K562 (cell line): Measurements from ENCODE around the gene TCF4. TPM values are rescaled to one million over a fixed set of nuclear protein-coding genes. Genes with fewer than 3 reads are reported as not detected.

ENCODE experiments used
- ATAC-seq: fragments of 200-7000 bp; cut with Tn5 transposase; 3 replicates; pipeline ENCODE4 v1.9.1; 2020; ENCODE audit warnings: moderate library complexity
- BruUV-seq: library from RNA; stranded (reverse); fragments of 400-500 nt; replicated peaks from 2 replicates; lab custom pipeline; 2021; lab: Mats Ljungman, UMichigan
- CTCF ChIA-PET: fragments of 300-600 bp; formaldehyde crosslinking; extraction: SDS; loops from one replicate; lab custom pipeline; 2021; ENCODE audit warnings: low intra/inter-chr PET ratio; lab: Yijun Ruan, JAX
- POLR2A ChIA-PET: fragments of 300-600, 350-650 bp; sonication (Branson Sonifier 250); formaldehyde crosslinking; extraction: SDS; loops from one replicate; lab custom pipeline; 2021; ENCODE audit warnings: antibody characterized with exemption, inconsistent platforms; lab: Yijun Ruan, JAX
- DNase-seq, 4 experiments: peaks; one replicate each; pipeline versions ENCODE4 v3.0.0 to v3.0.0-alpha.2; 2011 to 2018; ENCODE audit warnings: low spot score in 3 of 4, mixed read lengths in 3 of 4; ENCODE audit errors: extremely low read depth in 1 of 4
- FAIRE-seq: peaks from 2 replicates; lab custom pipeline; 2011; peaks lifted over from hg19 to GRCh38; lab: Jason Lieb, UNC
- H2AFZ ChIP-seq: 2 replicates; pipeline ENCODE4 v1.6.0; 2011; ENCODE audit warnings: low read depth, low read length, control low read depth, inconsistent platforms
- H3K27ac ChIP-seq: fragments of 200-600 bp; 3 replicates; pipeline ENCODE4 v1.8.0; 2011; ENCODE audit warnings: low read depth, mild to moderate bottlenecking, control low read depth, inconsistent platforms, low read length, moderate library complexity, mixed read lengths; ENCODE audit errors: extremely low read depth
- H3K27me3 ChIP-seq, 2 experiments: fragments of 300-600 bp in 1 of 2; 2 replicates in 1 of 2; 3 replicates in 1 of 2; pipeline versions ENCODE4 v1.6.0 to v1.8.0; 2011; ENCODE audit warnings: inconsistent platforms in 2 of 2, low read length in 2 of 2, mild to moderate bottlenecking in 1 of 2, mixed read lengths in 1 of 2, moderate library complexity in 1 of 2; ENCODE audit not compliant: control insufficient read depth in 2 of 2, insufficient read depth in 2 of 2
- H3K36me3 ChIP-seq: fragments of 300-600 bp; 3 replicates; pipeline ENCODE4 v1.8.0; 2011; ENCODE audit warnings: mild to moderate bottlenecking, low read length, inconsistent platforms; ENCODE audit not compliant: control insufficient read depth, insufficient read depth
- H3K4me1 ChIP-seq, 2 experiments: fragments of 200-600 bp in 1 of 2; replicated peaks in 1 of 2; 2 replicates in 1 of 2; 3 replicates in 1 of 2; pipeline versions ENCODE4 v1.5.1 to v1.8.0; 2011; ENCODE audit warnings: inconsistent platforms in 2 of 2, low read length in 2 of 2, mild to moderate bottlenecking in 1 of 2, mixed read lengths in 1 of 2, moderate library complexity in 1 of 2; ENCODE audit not compliant: control insufficient read depth in 2 of 2, insufficient read depth in 2 of 2
- H3K4me2 ChIP-seq: 2 replicates; pipeline ENCODE4 v1.6.1; 2011; ENCODE audit warnings: low read length, control low read depth, inconsistent platforms, mixed read lengths; ENCODE audit not compliant: insufficient read depth
- H3K4me3 ChIP-seq: fragments of 200-600 bp; sonication (generic), shearing (Covaris generic); 2 replicates; pipeline ENCODE4 v1.5.1; 2016; ENCODE audit warnings: control low read depth, inconsistent platforms
- H3K79me2 ChIP-seq: fragments of 200-600 bp; 3 replicates; pipeline ENCODE4 v1.8.0; 2011; ENCODE audit warnings: low read length, inconsistent platforms; ENCODE audit not compliant: control insufficient read depth, insufficient read depth
- H3K9ac ChIP-seq, 2 experiments: 2 replicates each; pipeline versions ENCODE4 v1.6.0 to v1.6.1; 2011; ENCODE audit warnings: low read depth in 2 of 2, low read length in 2 of 2, control low read depth in 1 of 2, inconsistent platforms in 1 of 2, mild to moderate bottlenecking in 1 of 2, mixed read lengths in 1 of 2; ENCODE audit not compliant: insufficient read depth in 1 of 2
- H3K9me1 ChIP-seq: one replicate; pipeline ENCODE4 v1.6.0; 2011; ENCODE audit warnings: inconsistent platforms, mild to moderate bottlenecking, low read length, moderate library complexity; ENCODE audit not compliant: control insufficient read depth, insufficient read depth
- H3K9me3 ChIP-seq: replicated peaks from 2 replicates; pipeline ENCODE4 v1.5.1; 2011; ENCODE audit warnings: low read depth, low read length, inconsistent platforms; ENCODE audit not compliant: control insufficient read depth, insufficient read depth
- H4K20me1 ChIP-seq: replicated peaks from 2 replicates; pipeline ENCODE4 v1.6.1; 2011; ENCODE audit warnings: low read length, inconsistent platforms, mixed read lengths; ENCODE audit not compliant: control insufficient read depth, insufficient read depth
- CHD2 ChIP-seq: IDR thresholded peaks from 2 replicates; pipeline ENCODE4 v1.6.1; 2011; ENCODE audit warnings: low read depth, low read length
- EWSR1 ChIP-seq: fragments of 450-650 bp; IDR thresholded peaks from 2 replicates; pipeline ENCODE4 v1.6.1; 2018; ENCODE audit warnings: borderline replicate concordance, mild to moderate bottlenecking, low read depth, moderate library complexity; ENCODE audit not compliant: partially characterized antibody
- HNRNPH1 ChIP-seq: fragments of 200-400 bp; formaldehyde crosslinking; optimal IDR thresholded peaks from 2 replicates; pipeline ENCODE3; 2017; ENCODE audit warnings: low read depth, mild to moderate bottlenecking, low read length, moderate library complexity
- RBM34 ChIP-seq: fragments of 200-400 bp; formaldehyde crosslinking; IDR thresholded peaks from 2 replicates; pipeline ENCODE4 v1.6.1; 2018; ENCODE audit warnings: low read length, borderline replicate concordance; ENCODE audit not compliant: insufficient read depth
- RUNX1 ChIP-seq: sonication (generic); IDR thresholded peaks from 2 replicates; pipeline ENCODE4 v1.6.1; 2016; ENCODE audit warnings: antibody characterized with exemption, low read depth
- SRSF3 ChIP-seq: fragments of 200-400 bp; formaldehyde crosslinking; IDR thresholded peaks from 2 replicates; pipeline ENCODE4 v1.6.1; 2016; ENCODE audit warnings: mild to moderate bottlenecking, low read length, moderate library complexity; ENCODE audit not compliant: insufficient read depth
- ZNF311 ChIP-seq: fragments of 250-450 bp; sonication (Bioruptor Pico); IDR thresholded peaks from 2 replicates; pipeline ENCODE4 v1.4.0; 2020; ENCODE audit warnings: mild to moderate bottlenecking, moderate library complexity
- ZNF778 ChIP-seq: fragments of 450-650 bp; formaldehyde crosslinking; IDR thresholded peaks from 2 replicates; pipeline ENCODE4 v1.4.0; 2020; ENCODE audit warnings: mild to moderate bottlenecking, moderate library complexity
- WGBS: fragments of 100-300 bp; shearing (Covaris generic); methylation state at CpG from one replicate; pipeline ENCODE4 v1.1.6; 2016; ENCODE audit warnings: low coverage, mixed read lengths; ENCODE audit not compliant: insufficient coverage; ENCODE audit errors: missing lambda C conversion rate; 5-methylcytosine and 5-hydroxymethylcytosine counted together
- in situ Hi-C: fragments of 300-500 bp; cut with MboI; formaldehyde crosslinking; loops from 4 replicates; pipeline ENCODE4 v1.15.0; 2018; ENCODE audit warnings: inconsistent platforms, mixed read lengths
- intact Hi-C: fragments of 100-400 bp; cut with micrococcal nuclease; formaldehyde crosslinking; loops from 2 replicates; pipeline ENCODE4 v1.14.2; 2022
- polyA plus RNA-seq, 8 experiments: library from polyadenylated mRNA; depleted of rRNA in 4 of 8; stranded (reverse) in 5 of 8; unstranded in 3 of 8; fragments of >200 nt; fragmentation: Nextera tagmentation in 2 of 8; fragmentation: Illumina TruSeq in 1 of 8; extraction: Ambion mirVana in 2 of 8; extraction: Trizol in 1 of 8; gene quantifications; 2 replicates each; pipeline versions ENCODE4 v1.2.1 to v1.2.3, GENCODE V29; 2011 to 2014; ENCODE audit warnings: inconsistent platforms in 1 of 8, missing spikeins in 1 of 8
- total RNA-seq, 7 experiments: library from RNA; depleted of rRNA in 6 of 7; stranded (reverse); fragments of >200 nt in 6 of 7; fragmentation: Illumina TruSeq in 2 of 7; extraction: Trizol in 2 of 7; gene quantifications; 2 replicates each; pipeline versions ENCODE4 v1.2.1 to v1.2.3, GENCODE V29; 2011 to 2021; ENCODE audit warnings: low replicate concordance in 1 of 7
- TF ChIP-seq, protein P1 (sequence below): sonication (generic); formaldehyde crosslinking; IDR thresholded peaks from 2 replicates; pipeline ENCODE4 v1.8.1; 2022; ENCODE audit warnings: missing genetic modification reagents
- TF ChIP-seq, protein P2 (sequence below): fragments of 250-450 bp; sonication (Bioruptor Pico); IDR thresholded peaks from 2 replicates; pipeline ENCODE4 v1.4.0; 2020; ENCODE audit warnings: borderline replicate concordance
- TF ChIP-seq, protein P3 (sequence below): fragments of 250-450 bp; sonication (Bioruptor Pico); IDR thresholded peaks from 2 replicates; pipeline ENCODE4 v1.4.0; 2020

TCF4 gene
- total and polyA plus RNA-seq, 9 of the 15 experiments (the other 6 are each of a cell fraction or from before 2014, with no cell fraction given): 4.8 to 24.7 (median 15.2) TPM

DNA sequence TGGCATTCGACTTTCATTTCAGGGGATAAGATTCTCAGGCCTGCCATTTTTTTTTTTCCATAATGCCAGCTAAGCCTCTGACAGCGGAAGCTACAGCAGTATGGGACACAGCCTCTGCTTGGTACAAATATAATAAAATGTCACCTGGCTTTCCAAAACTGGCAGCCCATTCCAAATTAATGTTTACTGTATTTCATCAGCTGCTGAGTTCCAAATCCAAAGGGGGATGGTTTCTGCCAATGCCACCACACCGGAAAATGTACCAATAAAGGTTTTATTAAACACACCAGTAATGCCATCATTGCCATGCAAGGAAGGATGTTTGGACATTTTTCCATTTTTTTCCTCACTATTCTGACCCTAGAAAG lies 352.9 kb downstream of the TCF4 start:
- no peak for ATAC-seq
- WGBS: 35% methylated on average over 3 of the region's 3 CpGs
- Histone ChIP-seq H2AFZ (no peak overlapping the region), H3K9ac (no peak overlapping the region), H3K27me3 (no peaks in the 10 kb centered on the region), H4K20me1 (no peaks in the 10 kb centered on the region), H3K4me3 (no peak overlapping the region), H3K36me3 (peaks cover 17% of the 10 kb centered on the region; the same call in 2 of the 3 replicates), H3K4me2 (no peak overlapping the region), H3K9me1 (no peaks in the 10 kb centered on the region), H3K27ac (no peak overlapping the region), H3K4me1 (no peaks in the 10 kb centered on the region), H3K9me3 (no peaks in the 10 kb centered on the region), H3K79me2 (no peaks in the 10 kb centered on the region)
- in situ Hi-C loops: loop anchor here (25.0 kb wide), 2 partner anchors 552 to 1327 kb away; no protein-coding TSS in a partner anchor
- BruUV-seq: no TSS peak
- TF ChIP-seq HNRNPH1 (no peak), SRSF3 (no peak), CHD2 (no peak), RUNX1 (no peak), ZNF778 (CRISPR knock-in tag) (no peak), EWSR1 (no peak), RBM34 (no peak), ZNF311 (CRISPR knock-in tag) (no peak)
- TF ChIP-seq, protein P1, sequence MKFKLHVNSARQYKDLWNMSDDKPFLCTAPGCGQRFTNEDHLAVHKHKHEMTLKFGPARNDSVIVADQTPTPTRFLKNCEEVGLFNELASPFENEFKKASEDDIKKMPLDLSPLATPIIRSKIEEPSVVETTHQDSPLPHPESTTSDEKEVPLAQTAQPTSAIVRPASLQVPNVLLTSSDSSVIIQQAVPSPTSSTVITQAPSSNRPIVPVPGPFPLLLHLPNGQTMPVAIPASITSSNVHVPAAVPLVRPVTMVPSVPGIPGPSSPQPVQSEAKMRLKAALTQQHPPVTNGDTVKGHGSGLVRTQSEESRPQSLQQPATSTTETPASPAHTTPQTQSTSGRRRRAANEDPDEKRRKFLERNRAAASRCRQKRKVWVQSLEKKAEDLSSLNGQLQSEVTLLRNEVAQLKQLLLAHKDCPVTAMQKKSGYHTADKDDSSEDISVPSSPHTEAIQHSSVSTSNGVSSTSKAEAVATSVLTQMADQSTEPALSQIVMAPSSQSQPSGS (CRISPR knock-in tag): no peak
- TF ChIP-seq, protein P2, sequence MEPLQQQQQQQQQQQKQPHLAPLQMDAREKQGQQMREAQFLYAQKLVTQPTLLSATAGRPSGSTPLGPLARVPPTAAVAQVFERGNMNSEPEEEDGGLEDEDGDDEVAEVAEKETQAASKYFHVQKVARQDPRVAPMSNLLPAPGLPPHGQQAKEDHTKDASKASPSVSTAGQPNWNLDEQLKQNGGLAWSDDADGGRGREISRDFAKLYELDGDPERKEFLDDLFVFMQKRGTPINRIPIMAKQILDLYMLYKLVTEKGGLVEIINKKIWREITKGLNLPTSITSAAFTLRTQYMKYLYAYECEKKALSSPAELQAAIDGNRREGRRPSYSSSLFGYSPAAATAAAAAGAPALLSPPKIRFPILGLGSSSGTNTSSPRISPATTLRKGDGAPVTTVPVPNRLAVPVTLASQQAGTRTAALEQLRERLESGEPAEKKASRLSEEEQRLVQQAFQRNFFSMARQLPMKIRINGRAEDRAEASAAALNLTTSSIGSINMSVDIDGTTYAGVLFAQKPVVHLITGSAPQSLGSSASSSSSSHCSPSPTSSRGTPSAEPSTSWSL (CRISPR knock-in tag): no peak
- TF ChIP-seq, protein P3, sequence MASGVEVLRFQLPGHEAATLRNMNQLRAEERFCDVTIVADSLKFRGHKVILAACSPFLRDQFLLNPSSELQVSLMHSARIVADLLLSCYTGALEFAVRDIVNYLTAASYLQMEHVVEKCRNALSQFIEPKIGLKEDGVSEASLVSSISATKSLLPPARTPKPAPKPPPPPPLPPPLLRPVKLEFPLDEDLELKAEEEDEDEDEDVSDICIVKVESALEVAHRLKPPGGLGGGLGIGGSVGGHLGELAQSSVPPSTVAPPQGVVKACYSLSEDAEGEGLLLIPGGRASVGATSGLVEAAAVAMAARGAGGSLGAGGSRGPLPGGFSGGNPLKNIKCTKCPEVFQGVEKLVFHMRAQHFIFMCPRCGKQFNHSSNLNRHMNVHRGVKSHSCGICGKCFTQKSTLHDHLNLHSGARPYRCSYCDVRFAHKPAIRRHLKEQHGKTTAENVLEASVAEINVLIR (CRISPR knock-in tag): no peak
- ChIA-PET POLR2A (interaction anchor here (0.6 kb wide), 2 partner anchors 689 to 1437 kb away, joined by 3 read pairs; no protein-coding TSS in a partner anchor), CTCF (interaction anchor here (2.1 to 2.2 kb wide), 2 partner anchors 547 to 1341 kb away, joined by 8 to 10 read pairs; no protein-coding TSS in a partner anchor)
- intact Hi-C loops: loop anchor here (5.0 to 10.0 kb wide), 2 partner anchors 190 to 1342 kb away; no protein-coding TSS in a partner anchor
- DNase-seq: no peak
- FAIRE-seq: no peak
